Stomach (tissue), 9 donors: ENCODE measurements around the gene SMOC2. TPM values are rescaled to one million over a fixed set of nuclear protein-coding genes. Genes with fewer than 3 reads are reported as not detected.

ENCODE experiments used
- DNase-seq, 2 donors: peaks; one replicate each; pipeline versions ENCODE4 v3.0.0 to v3.0.0-alpha.2; 2013 to 2019
- H3K27ac ChIP-seq, 5 donors: fragments of 200-600 bp in 4 of 5; sonication (generic) in 4 of 5; one replicate each; pipeline ENCODE4 v1.5.1; 2013 to 2019; ENCODE audit warnings: mild to moderate bottlenecking in 1 of 5, moderate library complexity in 1 of 5
- H3K27me3 ChIP-seq, 3 donors: fragments of 200-600 bp; sonication (generic); one replicate each; pipeline ENCODE4 v1.5.1; 2017 to 2019; ENCODE audit warnings: mixed run types in 1 of 3
- H3K36me3 ChIP-seq, 4 donors: fragments of 200-600 bp; sonication (generic); 1 replicate in 3 of 4; 2 replicates in 1 of 4; pipeline ENCODE4 v1.5.1; 2016 to 2019
- H3K4me1 ChIP-seq, 4 donors: fragments of 200-600 bp; sonication (generic); one replicate each; pipeline ENCODE4 v1.5.1; 2016 to 2019
- H3K4me3 ChIP-seq, 4 donors: fragments of 200-600 bp; sonication (generic) in 3 of 4; one replicate each; pipeline ENCODE4 v1.5.1; 2016 to 2019; ENCODE audit warnings: mild to moderate bottlenecking in 1 of 4
- H3K9me3 ChIP-seq, 4 donors: fragments of 200-600 bp; sonication (generic); one replicate each; pipeline ENCODE4 v1.5.1; 2016 to 2019
- EP300 ChIP-seq: sonication (generic); formaldehyde crosslinking; IDR thresholded peaks from one replicate; pipeline ENCODE4 v1.6.1; 2017; ENCODE audit warnings: antibody characterized with exemption
- POLR2A ChIP-seq, 4 donors: fragments of 450-650 bp; IDR thresholded peaks; one replicate each; pipeline ENCODE4 v1.6.1; 2016; ENCODE audit warnings: antibody characterized with exemption in 4 of 4, control low read depth in 2 of 4, mild to moderate bottlenecking in 1 of 4, moderate library complexity in 1 of 4
- POLR2AphosphoS5 ChIP-seq, 3 donors: sonication (generic); formaldehyde crosslinking; IDR thresholded peaks; one replicate each; pipeline ENCODE4 v1.6.1; 2016; ENCODE audit warnings: antibody characterized with exemption in 3 of 3
- WGBS, 5 donors: extraction: QIAGEN DNeasy Blood & Tissue Kit in 3 of 5; methylation state at CpG; one replicate each; pipeline versions ENCODE4 v1.1.5 to v1.1.7; 2013 to 2018; 5-methylcytosine and 5-hydroxymethylcytosine counted together
- intact Hi-C: fragments of 100-400 bp; cut with DNase I; formaldehyde crosslinking; loops from one replicate; pipeline ENCODE4 v1.15.1; 2023; ENCODE audit warnings: low total_unique reads
- polyA plus RNA-seq, 3 donors: library from polyadenylated mRNA; stranded (reverse); fragments of 200-250 nt; gene quantifications; one replicate each; pipeline ENCODE4 v1.2.3, GENCODE V29; 2013
- total RNA-seq, 5 donors: library from RNA; depleted of rRNA; stranded (reverse); fragments of >200 nt; gene quantifications; one replicate each; pipeline versions ENCODE4 v1.1.0 to v1.2.3, GENCODE V29; 2014 to 2016
- TF ChIP-seq, protein P1 (sequence below), 7 experiments: fragments of 450-650 bp in 4 of 7; fragments of 200-600 bp in 3 of 7; sonication (generic) in 3 of 7; IDR thresholded peaks; one replicate each; pipeline ENCODE4 v1.5.1; 2016 to 2019; ENCODE audit warnings: antibody characterized with exemption in 7 of 7, control low read depth in 2 of 7, mild to moderate bottlenecking in 1 of 7
- donor health status: healthy with polysubstance abuse.
- donor health status: Bipolar disorder and iron deficiency.
- donor health status: healthy.

Gene SMOC2
- total and polyA plus RNA-seq, 8 donors, result 7.9 to 520 (median 76.9) TPM

DNA sequence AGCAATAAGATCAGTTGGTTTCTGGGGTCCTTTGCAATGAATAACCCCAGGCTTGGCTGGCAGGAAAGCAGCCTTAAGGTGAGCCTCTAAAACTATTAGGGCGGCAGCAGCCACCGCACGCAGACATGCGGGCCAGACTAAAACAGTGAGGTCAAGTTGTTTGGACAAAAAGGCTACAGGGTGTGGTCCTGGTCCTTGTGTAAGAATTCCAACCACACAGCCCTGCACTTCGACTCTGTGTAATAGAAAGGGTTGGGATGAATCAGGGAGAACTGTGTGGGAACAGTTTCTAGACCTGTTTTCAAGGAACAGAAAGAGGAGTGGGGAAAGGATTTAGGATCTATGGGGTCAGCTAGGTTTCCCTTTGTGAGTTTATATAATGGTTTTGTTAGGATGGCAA lies 237.6 kb downstream of the SMOC2 start:
- DNase-seq, result no peak
- no peak overlapping the region for H3K4me3 ChIP-seq
- H3K4me1 ChIP-seq, result peaks cover 0 to 3% (median 0%) of the 10 kb centered on the region in 4 donors
- H3K36me3 ChIP-seq, result no peaks in the 10 kb centered on the region
- H3K27ac ChIP-seq, result no peak overlapping the region
- TF ChIP-seq POLR2A (IDR thresholded peaks at IDR 0.05) (no peak), EP300 (no peak), POLR2AphosphoS5 (IDR thresholded peaks at IDR 0.05) (no peak)
- TF ChIP-seq, protein P1, sequence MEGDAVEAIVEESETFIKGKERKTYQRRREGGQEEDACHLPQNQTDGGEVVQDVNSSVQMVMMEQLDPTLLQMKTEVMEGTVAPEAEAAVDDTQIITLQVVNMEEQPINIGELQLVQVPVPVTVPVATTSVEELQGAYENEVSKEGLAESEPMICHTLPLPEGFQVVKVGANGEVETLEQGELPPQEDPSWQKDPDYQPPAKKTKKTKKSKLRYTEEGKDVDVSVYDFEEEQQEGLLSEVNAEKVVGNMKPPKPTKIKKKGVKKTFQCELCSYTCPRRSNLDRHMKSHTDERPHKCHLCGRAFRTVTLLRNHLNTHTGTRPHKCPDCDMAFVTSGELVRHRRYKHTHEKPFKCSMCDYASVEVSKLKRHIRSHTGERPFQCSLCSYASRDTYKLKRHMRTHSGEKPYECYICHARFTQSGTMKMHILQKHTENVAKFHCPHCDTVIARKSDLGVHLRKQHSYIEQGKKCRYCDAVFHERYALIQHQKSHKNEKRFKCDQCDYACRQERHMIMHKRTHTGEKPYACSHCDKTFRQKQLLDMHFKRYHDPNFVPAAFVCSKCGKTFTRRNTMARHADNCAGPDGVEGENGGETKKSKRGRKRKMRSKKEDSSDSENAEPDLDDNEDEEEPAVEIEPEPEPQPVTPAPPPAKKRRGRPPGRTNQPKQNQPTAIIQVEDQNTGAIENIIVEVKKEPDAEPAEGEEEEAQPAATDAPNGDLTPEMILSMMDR (IDR thresholded peaks at IDR 0.05), result no peak
- H3K9me3 ChIP-seq, result no peaks in the 10 kb centered on the region
- no peaks in the 10 kb centered on the region for H3K27me3 ChIP-seq
- 23 to 48% (median 35%) methylated on average over 5 of the region's 5 CpGs for WGBS, 5 donors
- intact Hi-C loops, result no loop called here

DNA sequence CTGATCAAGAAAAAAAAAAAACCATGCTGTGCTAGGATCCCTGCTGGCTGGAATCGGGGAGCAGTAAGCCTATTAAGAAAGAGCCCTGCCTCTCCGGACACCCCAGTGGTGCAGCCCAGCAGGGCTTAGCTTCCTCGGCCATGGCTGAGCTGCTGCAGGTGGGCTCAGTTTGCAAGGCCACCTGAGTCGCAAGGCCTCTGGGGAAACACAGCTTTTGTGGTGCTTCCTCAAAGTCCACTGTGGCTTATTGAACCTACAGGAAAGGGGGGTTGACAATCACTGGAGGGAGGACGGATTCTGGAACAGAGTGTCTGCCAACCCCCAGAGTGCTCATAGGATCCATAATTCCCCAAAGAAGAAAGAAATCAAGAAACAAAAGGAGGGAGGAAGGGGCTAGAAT lies 240.8 kb downstream of the SMOC2 start:
- no peaks in the 10 kb centered on the region for H3K27me3 ChIP-seq
- H3K9me3 ChIP-seq, result no peaks in the 10 kb centered on the region
- peaks cover 0 to 4% (median 0%) of the 10 kb centered on the region in 4 donors for H3K4me1 ChIP-seq
- H3K27ac ChIP-seq, result no peak overlapping the region
- no peak for DNase-seq
- no peak overlapping the region for H3K4me3 ChIP-seq
- no peaks in the 10 kb centered on the region for H3K36me3 ChIP-seq
- WGBS, 5 donors, result 84 to 96% (median 91%) methylated on average over 5 of the region's 5 CpGs
- intact Hi-C loops, result no loop called here
- TF ChIP-seq POLR2AphosphoS5 (IDR thresholded peaks at IDR 0.05), result no peak
- TF ChIP-seq POLR2A (IDR thresholded peaks at IDR 0.05), result no peak
- no peak for TF ChIP-seq EP300
- TF ChIP-seq, protein P1 (IDR thresholded peaks at IDR 0.05), result no peak

DNA sequence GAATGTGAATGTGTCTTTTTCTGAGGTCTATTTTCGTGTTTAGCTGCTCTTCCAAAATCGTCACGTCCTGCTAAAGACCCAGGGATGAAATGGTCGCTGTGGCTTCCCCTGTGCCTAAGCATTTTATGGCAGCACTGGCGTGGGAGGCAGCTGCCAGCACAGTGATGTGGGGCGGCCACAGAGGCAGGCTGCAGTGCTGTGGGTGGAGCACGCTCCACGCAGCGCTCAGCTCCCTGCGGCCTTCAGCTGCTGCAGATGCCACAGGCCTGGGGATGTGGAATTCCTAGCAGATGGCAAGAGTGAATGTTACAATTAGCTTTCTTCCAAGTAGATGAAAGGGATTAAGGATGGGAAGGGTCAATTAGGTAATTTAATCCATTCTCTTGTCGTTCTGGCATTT lies 242.6 kb downstream of the SMOC2 start:
- H3K27me3 ChIP-seq, result no peaks in the 10 kb centered on the region
- no peak overlapping the region for H3K27ac ChIP-seq
- no peaks in the 10 kb centered on the region for H3K36me3 ChIP-seq
- no peaks in the 10 kb centered on the region for H3K9me3 ChIP-seq
- no peak for DNase-seq
- H3K4me3 ChIP-seq, result no peak overlapping the region
- intact Hi-C loops, result no loop called here
- H3K4me1 ChIP-seq, result peaks cover 0 to 4% (median 0%) of the 10 kb centered on the region in 4 donors
- 52 to 75% (median 73%) methylated on average over 10 to 11 of the region's 11 CpGs for WGBS, 5 donors
- TF ChIP-seq, protein P1 (IDR thresholded peaks at IDR 0.05), result no peak
- no peak for TF ChIP-seq POLR2A (IDR thresholded peaks at IDR 0.05)
- TF ChIP-seq POLR2AphosphoS5 (IDR thresholded peaks at IDR 0.05), result no peak
- no peak for TF ChIP-seq EP300

DNA sequence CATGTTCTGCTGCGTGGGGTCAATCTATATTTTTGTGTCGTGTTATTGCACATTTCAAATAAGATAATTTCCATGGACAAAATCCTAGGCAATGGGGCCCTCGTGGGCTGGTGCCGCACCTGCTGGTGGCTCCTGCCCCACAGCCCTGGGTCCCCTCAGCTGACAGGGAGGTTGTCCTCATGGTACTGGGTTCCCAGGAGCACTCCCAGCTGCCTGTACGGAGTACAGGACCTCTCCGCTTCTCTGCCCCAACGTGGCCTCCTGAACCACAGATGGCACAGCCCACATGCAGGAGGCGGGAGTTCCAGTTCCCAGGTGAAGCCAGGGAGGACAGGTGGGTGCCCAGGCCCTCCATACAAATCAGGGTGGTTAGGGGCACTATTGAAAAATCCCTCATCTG lies 243.5 kb downstream of the SMOC2 start:
- DNase-seq, result no peak
- 64 to 75% (median 69%) methylated on average over 7 to 8 of the region's 8 CpGs for WGBS, 5 donors
- H3K9me3 ChIP-seq, result no peaks in the 10 kb centered on the region
- H3K4me3 ChIP-seq, result no peak overlapping the region
- H3K4me1 ChIP-seq, result peaks cover 0 to 4% (median 0%) of the 10 kb centered on the region in 4 donors
- intact Hi-C loops, result no loop called here
- TF ChIP-seq POLR2A (IDR thresholded peaks at IDR 0.05) (no peak), POLR2AphosphoS5 (IDR thresholded peaks at IDR 0.05) (no peak), EP300 (no peak)
- TF ChIP-seq, protein P1 (IDR thresholded peaks at IDR 0.05), result no peak
- no peaks in the 10 kb centered on the region for H3K36me3 ChIP-seq
- H3K27ac ChIP-seq, result no peak overlapping the region
- H3K27me3 ChIP-seq, result no peaks in the 10 kb centered on the region
